ENCODE data around the gene NDUFS4.

Gene NDUFS4

GRCh38 chr5:53555160-53555559 lies 5.3 kb upstream of the NDUFS4 start:
- peaks cover 5% of the 10 kb centered on the region for H3K9me3 Mint-ChIP-seq
- no peak overlapping the region for H3K4me3 Mint-ChIP-seq
- H3K36me3 Mint-ChIP-seq (ENCODE audit: low read depth): no peaks in the 10 kb centered on the region
- H3K27me3 Mint-ChIP-seq: peaks cover 48% of the 10 kb centered on the region
- H3K4me1 Mint-ChIP-seq (ENCODE audit: low read depth): peaks cover under 1% of the 10 kb centered on the region
- DNase-seq: no peak
- no peak overlapping the region for H3K27ac Mint-ChIP-seq

GRCh38 chr5:53556001-53556400 lies 4.4 kb upstream of the NDUFS4 start:
- DNase-seq: no peak
- Mint-ChIP-seq H3K27me3 (peaks cover 47% of the 10 kb centered on the region), H3K36me3 (ENCODE audit: low read depth) (peaks cover 7% of the 10 kb centered on the region), H3K9me3 (peaks cover 5% of the 10 kb centered on the region), H3K4me1 (ENCODE audit: low read depth) (peaks cover 4% of the 10 kb centered on the region), H3K4me3 (no peak overlapping the region), H3K27ac (no peak overlapping the region)

- Mint-ChIP-seq H3K9me3 (peaks cover 5% of the 10 kb centered on the region), H3K4me3 (no peak overlapping the region), H3K27ac (no peak overlapping the region), H3K4me1 (ENCODE audit: low read depth) (peaks cover 13% of the 10 kb centered on the region), H3K27me3 (peaks cover 41% of the 10 kb centered on the region), H3K36me3 (ENCODE audit: low read depth) (peaks cover 9% of the 10 kb centered on the region)
- no peak for DNase-seq
Measured at GRCh38 chr5:53557386-53557785, 3.1 kb upstream of the NDUFS4 start.

GRCh38 chr5:53558966-53559365 lies 1.5 kb upstream of the NDUFS4 start:
- Mint-ChIP-seq H3K4me1 (ENCODE audit: low read depth) (peaks cover 24% of the 10 kb centered on the region), H3K9me3 (peaks cover 5% of the 10 kb centered on the region), H3K4me3 (no peak overlapping the region), H3K36me3 (ENCODE audit: low read depth) (peaks cover 18% of the 10 kb centered on the region), H3K27me3 (peaks cover 41% of the 10 kb centered on the region), H3K27ac (no peak overlapping the region)
- DNase-seq: no peak

- Mint-ChIP-seq H3K4me1 (ENCODE audit: low read depth) (peaks cover 33% of the 10 kb centered on the region), H3K27me3 (peaks cover 34% of the 10 kb centered on the region), H3K9me3 (peaks cover 5% of the 10 kb centered on the region), H3K36me3 (ENCODE audit: low read depth) (peaks cover 23% of the 10 kb centered on the region), H3K27ac (peak overlapping the region; percentile 98), H3K4me3 (peak overlapping the region; percentile 96)
- no peak for DNase-seq
Measured at GRCh38 chr5:53560028-53560427, 411 bp upstream of the NDUFS4 start.

- Mint-ChIP-seq H3K27me3 (no peaks in the 10 kb centered on the region), H3K9me3 (peaks cover 2% of the 10 kb centered on the region), H3K4me3 (no peak overlapping the region), H3K36me3 (ENCODE audit: low read depth) (peaks cover 30% of the 10 kb centered on the region), H3K27ac (no peak overlapping the region), H3K4me1 (ENCODE audit: low read depth) (peaks cover 66% of the 10 kb centered on the region)
- DNase-seq: no peak
Measured at GRCh38 chr5:53568401-53568800, 8.0 kb downstream of the NDUFS4 start.

- Mint-ChIP-seq H3K27ac (no peak overlapping the region), H3K4me3 (no peak overlapping the region), H3K9me3 (peaks cover 2% of the 10 kb centered on the region), H3K4me1 (ENCODE audit: low read depth) (peaks cover 65% of the 10 kb centered on the region), H3K27me3 (no peaks in the 10 kb centered on the region), H3K36me3 (ENCODE audit: low read depth) (peaks cover 27% of the 10 kb centered on the region)
- no peak for DNase-seq
Measured at GRCh38 chr5:53568871-53569270, 8.4 kb downstream of the NDUFS4 start.

GRCh38 chr5:53569453-53569852 lies 9.0 kb downstream of the NDUFS4 start:
- Mint-ChIP-seq H3K27me3 (no peaks in the 10 kb centered on the region), H3K36me3 (ENCODE audit: low read depth) (peaks cover 27% of the 10 kb centered on the region), H3K4me3 (no peak overlapping the region), H3K4me1 (ENCODE audit: low read depth) (peaks cover 66% of the 10 kb centered on the region), H3K9me3 (peaks cover 2% of the 10 kb centered on the region), H3K27ac (no peak overlapping the region)
- DNase-seq: no peak

- H3K27ac Mint-ChIP-seq: no peak overlapping the region
- peaks cover 16% of the 10 kb centered on the region for H3K36me3 Mint-ChIP-seq (ENCODE audit: low read depth)
- H3K9me3 Mint-ChIP-seq: peaks cover 2% of the 10 kb centered on the region
- peaks cover 68% of the 10 kb centered on the region for H3K4me1 Mint-ChIP-seq (ENCODE audit: low read depth)
- DNase-seq: no peak
- H3K4me3 Mint-ChIP-seq: no peak overlapping the region
- H3K27me3 Mint-ChIP-seq: no peaks in the 10 kb centered on the region
Measured at GRCh38 chr5:53571403-53571802, 11.0 kb downstream of the NDUFS4 start.

GRCh38 chr5:53575101-53575500 lies 14.7 kb downstream of the NDUFS4 start:
- no peaks in the 10 kb centered on the region for H3K27me3 Mint-ChIP-seq
- H3K4me1 Mint-ChIP-seq (ENCODE audit: low read depth): peaks cover 72% of the 10 kb centered on the region
- H3K36me3 Mint-ChIP-seq (ENCODE audit: low read depth): peaks cover 5% of the 10 kb centered on the region

GRCh38 chr5:53575831-53576230 lies 15.4 kb downstream of the NDUFS4 start:
- no peak for DNase-seq
- Mint-ChIP-seq H3K27me3 (no peaks in the 10 kb centered on the region), H3K4me1 (ENCODE audit: low read depth) (peaks cover 71% of the 10 kb centered on the region), H3K4me3 (no peak overlapping the region), H3K27ac (peak overlapping the region; percentile 2), H3K36me3 (ENCODE audit: low read depth) (peaks cover 2% of the 10 kb centered on the region), H3K9me3 (no peaks in the 10 kb centered on the region)

More at GRCh38 chr5:53575101-53575500, 14.7 kb downstream of the NDUFS4 start:
- no peak for DNase-seq
- Mint-ChIP-seq H3K4me3 (no peak overlapping the region), H3K9me3 (no peaks in the 10 kb centered on the region), H3K27ac (no peak overlapping the region)

GRCh38 chr5:53576674-53577073 lies 16.2 kb downstream of the NDUFS4 start:
- Mint-ChIP-seq H3K27me3 (no peaks in the 10 kb centered on the region), H3K4me1 (ENCODE audit: low read depth) (peaks cover 72% of the 10 kb centered on the region), H3K27ac (no peak overlapping the region), H3K9me3 (no peaks in the 10 kb centered on the region), H3K4me3 (no peak overlapping the region), H3K36me3 (ENCODE audit: low read depth) (peaks cover 7% of the 10 kb centered on the region)
- no peak for DNase-seq

- H3K9me3 Mint-ChIP-seq: no peaks in the 10 kb centered on the region
- peaks cover 62% of the 10 kb centered on the region for H3K4me1 Mint-ChIP-seq (ENCODE audit: low read depth)
- H3K36me3 Mint-ChIP-seq (ENCODE audit: low read depth): peaks cover 7% of the 10 kb centered on the region
- H3K27ac Mint-ChIP-seq: no peak overlapping the region
- DNase-seq: no peak
- no peak overlapping the region for H3K4me3 Mint-ChIP-seq
- no peaks in the 10 kb centered on the region for H3K27me3 Mint-ChIP-seq
Measured at GRCh38 chr5:53578854-53579253, 18.4 kb downstream of the NDUFS4 start.

- Mint-ChIP-seq H3K27ac (no peak overlapping the region), H3K36me3 (ENCODE audit: low read depth) (peaks cover 18% of the 10 kb centered on the region), H3K9me3 (no peaks in the 10 kb centered on the region), H3K4me1 (ENCODE audit: low read depth) (peaks cover 50% of the 10 kb centered on the region), H3K27me3 (no peaks in the 10 kb centered on the region), H3K4me3 (no peak overlapping the region)
- no peak for DNase-seq
Measured at GRCh38 chr5:53580547-53580946, 20.1 kb downstream of the NDUFS4 start.

- peaks cover 39% of the 10 kb centered on the region for H3K4me1 Mint-ChIP-seq (ENCODE audit: low read depth)
- no peaks in the 10 kb centered on the region for H3K27me3 Mint-ChIP-seq
- no peak for DNase-seq
- no peak overlapping the region for H3K4me3 Mint-ChIP-seq
- no peak overlapping the region for H3K27ac Mint-ChIP-seq
- no peaks in the 10 kb centered on the region for H3K9me3 Mint-ChIP-seq
- H3K36me3 Mint-ChIP-seq (ENCODE audit: low read depth): peaks cover 25% of the 10 kb centered on the region
Measured at GRCh38 chr5:53582225-53582624, 21.8 kb downstream of the NDUFS4 start.

GRCh38 chr5:53590759-53591158 lies 30.3 kb downstream of the NDUFS4 start:
- no peak overlapping the region for H3K4me3 Mint-ChIP-seq
- no peak for DNase-seq
- peaks cover 63% of the 10 kb centered on the region for H3K4me1 Mint-ChIP-seq (ENCODE audit: low read depth)
- no peaks in the 10 kb centered on the region for H3K27me3 Mint-ChIP-seq
- no peak overlapping the region for H3K27ac Mint-ChIP-seq
- peaks cover 15% of the 10 kb centered on the region for H3K36me3 Mint-ChIP-seq (ENCODE audit: low read depth)
- H3K9me3 Mint-ChIP-seq: no peaks in the 10 kb centered on the region

All from activated T-cell treated with anti-CD3 and anti-CD28 coated beads, Interleukin-2, amount 50 U/mL, for 24 hours (primary cell).